Pancreas (tissue), 10 donors: ENCODE measurements around the gene TMEM168. TPM values are rescaled to one million over a fixed set of nuclear protein-coding genes. Genes with fewer than 3 reads are reported as not detected.
A peak's percentile ranks its signal among the peaks of the same experiment; 100 is the strongest.
"Not testable (repeated sequence)": the region's sequence is repeated elsewhere in the genome, so short reads cannot be mapped to it uniquely, and the experiment has no call there.

Experiments
- ATAC-seq, 4 donors: fragments of 200-7000 bp; cut with Tn5 transposase; one replicate each; pipeline versions ENCODE4 v1.8.0 to v1.9.1; 2020; ENCODE audit warnings: mild to moderate bottlenecking in 4 of 4, moderate library complexity in 4 of 4
- DNase-seq, 6 donors: peaks; one replicate each; pipeline ENCODE4 v3.0.0-alpha.2; 2020
- FAIRE-seq: peaks from 2 replicates; lab custom pipeline; 2012; peaks lifted over from hg19 to GRCh38; lab: Jason Lieb, UNC
- H3K27ac ChIP-seq, 4 donors: fragments of 200-600 bp; sonication (generic); 1 replicate in 3 of 4; 2 replicates in 1 of 4; pipeline versions ENCODE4 v1.5.0 to v1.8.0; 2020
- H3K27me3 ChIP-seq, 4 donors: fragments of 200-600 bp; one replicate each; pipeline ENCODE4 v1.8.0; 2021
- H3K36me3 ChIP-seq, 3 donors: fragments of 200-600 bp; sonication (generic) in 1 of 3; one replicate each; pipeline versions ENCODE4 v1.5.0 to v1.8.0; 2020 to 2021
- H3K4me1 ChIP-seq, 3 donors: fragments of 200-600 bp; one replicate each; pipeline ENCODE4 v1.8.0; 2021
- H3K4me3 ChIP-seq, 4 donors: fragments of 200-600 bp; sonication (generic) in 2 of 4; one replicate each; pipeline versions ENCODE4 v1.5.0 to v1.8.0; 2020 to 2021
- H3K9me3 ChIP-seq, 4 donors: fragments of 200-600 bp; one replicate each; pipeline ENCODE4 v1.8.0; 2021
- CTCF ChIP-seq, 4 donors: fragments of 200-600 bp; sonication (generic) in 3 of 4; IDR thresholded peaks; one replicate each; pipeline versions ENCODE4 v1.5.0 to v1.8.0; 2021; ENCODE audit warnings: antibody characterized with exemption in 4 of 4
- WGBS, 2 donors: extraction: QIAGEN DNeasy Blood & Tissue Kit; methylation state at CpG; one replicate each; pipeline ENCODE4 v1.1.7; 2013; 5-methylcytosine and 5-hydroxymethylcytosine counted together
- intact Hi-C, 3 donors: fragments of 100-400 bp; cut with DNase I; formaldehyde crosslinking; loops; one replicate each; pipeline versions ENCODE4 v1.11.1 to v1.14.2; 2022
- polyA plus RNA-seq, 2 donors: library from polyadenylated mRNA; stranded (reverse); fragments of 200-250 nt; gene quantifications; one replicate each; pipeline ENCODE4 v1.2.3, GENCODE V29; 2013
- total RNA-seq, 6 donors: library from RNA; stranded (reverse); fragmentation: NEBNext Ultra II Directional in 4 of 6; extraction: Animal tissue kit (Norgen Biotek cat#: 25700) in 4 of 6; gene quantifications; one replicate each; pipeline versions ENCODE4 v1.2.1 to v1.2.4, GENCODE V29; 2021 to 2023
- donor health status: healthy with polysubstance abuse.
- donor health status: DM: no; HTN: no; CAD: no; lungs with moderate emphysema.
- donor health status: DM: no; HTN: no; CAD: no.
- donor health status: control.
- donor health status: control.
- donor health status: Bipolar disorder and iron deficiency.
- donor health status: DM: yes; HTN: yes; CAD: no.
- donor health status: DM: no; HTN: no; CAD: no.
- donor health status: DM: no; HTN: no; CAD: no.
- donor health status: DM: yes; HTN: yes; CAD: no.

The TMEM168 gene
- total and polyA plus RNA-seq, 8 donors = 2.2 to 10.3 (median 6.2) TPM

DNA sequence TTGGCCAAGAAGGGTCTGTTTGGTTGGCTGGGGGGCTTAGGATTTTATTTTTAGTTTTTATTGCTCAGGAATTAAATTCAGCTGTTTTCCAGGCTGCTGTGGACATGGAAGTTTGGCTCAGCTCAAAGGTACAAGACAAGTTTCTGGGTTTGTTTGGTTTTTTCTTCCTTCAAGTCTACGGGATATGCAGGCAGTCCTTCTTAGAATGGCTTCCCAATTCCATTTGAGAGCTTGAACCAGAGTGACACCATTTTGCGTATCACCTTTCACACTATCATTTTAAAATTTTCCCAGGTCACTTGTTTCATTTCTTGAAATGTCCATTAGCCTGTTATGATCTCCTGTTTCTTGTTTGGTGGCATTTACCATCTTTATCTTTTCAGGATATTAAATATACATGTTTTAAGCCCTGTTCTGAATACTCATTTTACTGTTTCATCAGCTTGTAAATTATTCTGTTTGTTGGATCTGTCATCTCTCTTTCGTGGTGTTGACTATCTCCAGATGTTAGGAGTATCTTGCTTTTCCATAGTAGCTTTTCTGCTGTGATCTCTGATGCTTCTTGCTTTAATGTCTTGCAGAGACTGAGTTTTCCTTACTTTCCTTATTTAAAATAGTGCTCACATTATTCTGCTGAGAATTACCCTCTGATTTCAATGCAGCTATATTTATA, 9.4 kb upstream of the TMEM168 start:
- FAIRE-seq = no peak
- H3K27ac ChIP-seq = no peak overlapping the region
- no peaks in the 10 kb centered on the region for H3K4me1 ChIP-seq

DNA sequence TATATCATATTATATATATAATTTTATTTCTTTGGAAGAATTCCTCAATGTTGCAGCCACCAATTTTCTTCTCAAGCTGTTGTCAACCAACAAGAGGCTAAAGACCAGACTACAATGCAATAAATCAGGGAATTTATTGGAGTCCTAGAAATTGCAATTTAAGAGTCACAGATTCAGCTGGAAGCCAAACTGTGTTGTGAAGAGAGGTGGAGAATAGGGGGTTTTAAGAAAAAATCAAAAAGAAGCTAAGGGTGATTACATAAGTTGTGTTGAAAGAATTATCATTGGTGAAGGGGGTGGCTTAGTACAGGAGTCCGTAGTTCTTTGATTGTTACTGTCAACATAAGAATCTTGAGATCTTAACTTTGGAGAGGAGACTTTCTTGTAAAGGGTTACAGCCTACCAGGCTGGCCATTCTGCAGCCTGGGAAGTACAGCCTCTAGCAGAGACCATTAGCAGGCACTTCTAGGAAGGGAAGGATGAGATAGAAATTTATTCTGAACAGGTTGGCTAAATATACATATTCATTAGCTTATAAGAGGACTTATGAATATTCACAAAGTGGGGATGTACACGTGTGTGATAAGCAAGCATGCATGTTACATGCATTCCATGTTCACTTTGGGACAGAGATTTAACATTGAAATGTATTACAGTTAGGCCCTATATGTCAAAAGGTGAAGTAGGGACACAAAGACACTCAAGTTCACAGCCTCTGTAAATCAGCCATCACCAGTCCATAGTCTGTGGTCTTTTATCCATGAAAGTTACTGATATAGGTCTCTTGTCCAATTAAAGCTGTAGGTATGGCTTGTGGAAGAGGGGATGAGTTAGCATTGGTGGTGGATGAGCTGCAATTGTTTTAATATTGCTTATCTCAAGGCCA, 8.3 kb upstream of the TMEM168 start:
- FAIRE-seq = no peak
- intact Hi-C loops = no loop called here
- no peak for TF ChIP-seq CTCF (IDR thresholded peaks at IDR 0.05)
- WGBS, 2 donors = 57 to 64% methylated on average over 2 of the region's 2 CpGs
- H3K36me3 ChIP-seq = no peaks in the 10 kb centered on the region
- no peaks in the 10 kb centered on the region for H3K9me3 ChIP-seq
- no peak overlapping the region for H3K27ac ChIP-seq
- peak in 1 of 4 donors; percentile 36 for ATAC-seq
- H3K4me3 ChIP-seq = no peak overlapping the region
- H3K27me3 ChIP-seq = no peaks in the 10 kb centered on the region
- H3K4me1 ChIP-seq = no peaks in the 10 kb centered on the region
- DNase-seq = no peak

More for the DNA sequence above, 9.4 kb upstream of the TMEM168 start:
- intact Hi-C loops = no loop called here
- TF ChIP-seq CTCF (IDR thresholded peaks at IDR 0.05) = no peak
- DNase-seq = no peak
- Histone ChIP-seq H3K36me3 (no peaks in the 10 kb centered on the region), H3K4me3 (no peak overlapping the region), H3K9me3 (no peaks in the 10 kb centered on the region), H3K27me3 (no peaks in the 10 kb centered on the region)
- 82 to 87% methylated on average over 3 of the region's 3 CpGs for WGBS, 2 donors
- ATAC-seq = no peak

- FAIRE-seq, H3K27me3 ChIP-seq, ATAC-seq, intact Hi-C loops, H3K9me3 ChIP-seq, DNase-seq, H3K4me3 ChIP-seq, H3K4me1 ChIP-seq, H3K36me3 ChIP-seq, H3K27ac ChIP-seq: not testable (repeated sequence)
These were observed 6.4 kb upstream of the TMEM168 start for GRCh38 chr7:112796552-112796951.

GRCh38 chr7:112792441-112792840, 2.2 kb upstream of the TMEM168 start:
- no peaks in the 10 kb centered on the region for H3K36me3 ChIP-seq
- no peak for TF ChIP-seq CTCF (IDR thresholded peaks at IDR 0.05)
- WGBS, 2 donors = 72 to 75% methylated on average over 3 of the region's 3 CpGs
- DNase-seq = no peak
- peaks cover 0 to 11% (median 6%) of the 10 kb centered on the region in 3 donors for H3K4me1 ChIP-seq
- no peak overlapping the region for H3K4me3 ChIP-seq
- intact Hi-C loops = no loop called here
- H3K9me3 ChIP-seq = no peaks in the 10 kb centered on the region
- ATAC-seq = no peak
- no peak for FAIRE-seq
- H3K27me3 ChIP-seq = no peaks in the 10 kb centered on the region
- H3K27ac ChIP-seq = no peak overlapping the region

GRCh38 chr7:112791465-112792168, 1.4 kb upstream of the TMEM168 start:
- FAIRE-seq (no peak), ATAC-seq (no peak), DNase-seq (no peak)
- TF ChIP-seq CTCF (IDR thresholded peaks at IDR 0.05) = no peak
- Histone ChIP-seq H3K27ac (no peak overlapping the region), H3K4me1 (peaks cover 0 to 11% (median 6%) of the 10 kb centered on the region in 3 donors), H3K36me3 (no peaks in the 10 kb centered on the region), H3K4me3 (no peak overlapping the region), H3K9me3 (no peaks in the 10 kb centered on the region), H3K27me3 (no peaks in the 10 kb centered on the region)
- intact Hi-C loops = no loop called here
- 92 to 95% methylated on average over 15 of the region's 15 CpGs for WGBS, 2 donors
